Panc1 (cell line): Measurements from ENCODE around the gene MYL12A. TPM values are rescaled to one million over a fixed set of nuclear protein-coding genes. Genes with fewer than 3 reads are reported as not detected.

Experiments used
- ATAC-seq: fragments of 200-7000 bp; cut with Tn5 transposase; 2 replicates; pipeline ENCODE4 v1.9.1; 2020; ENCODE audit warnings: mild to moderate bottlenecking, moderate library complexity
- BruUV-seq: library from RNA; stranded (reverse); fragments of 400-500 nt; replicated peaks from 2 replicates; lab custom pipeline; 2021; lab: Mats Ljungman, UMichigan
- CTCF ChIA-PET: fragments of 300-600 bp; sonication (Branson Sonifier 250); formaldehyde crosslinking; loops from one replicate; lab custom pipeline; 2022; ENCODE audit warnings: antibody characterized with exemption; lab: Charles Lee
- POLR2A ChIA-PET: fragments of 300-600 bp; sonication (Branson Sonifier 250); formaldehyde crosslinking; loops from one replicate; lab custom pipeline; 2022; ENCODE audit warnings: antibody characterized with exemption; lab: Charles Lee
- DNase-seq: peaks from one replicate; pipeline ENCODE4 v3.0.0-alpha.2; 2010; ENCODE audit warnings: low read depth, low spot score
- H3K27ac ChIP-seq: 2 replicates; pipeline ENCODE4 v1.5.1; 2011; ENCODE audit warnings: mild to moderate bottlenecking, low read length, inconsistent platforms
- H3K27me3 ChIP-seq: fragments of 200-500 bp; sonication (Bioruptor generic); 2 replicates; pipeline ENCODE4 v1.6.0; 2014; ENCODE audit warnings: low read length, inconsistent platforms; ENCODE audit not compliant: control insufficient read depth, insufficient read depth
- H3K36me3 ChIP-seq: fragments of 200-500 bp; sonication (Bioruptor generic); 2 replicates; pipeline ENCODE4 v1.5.1; 2014; ENCODE audit warnings: inconsistent platforms, mild to moderate bottlenecking, low read length, moderate library complexity; ENCODE audit not compliant: control insufficient read depth, insufficient read depth
- H3K4me1 ChIP-seq: 2 replicates; pipeline ENCODE4 v1.5.1; 2011; ENCODE audit warnings: inconsistent platforms, mild to moderate bottlenecking, low read length, moderate library complexity; ENCODE audit not compliant: control insufficient read depth, insufficient read depth
- H3K4me3 ChIP-seq, 2 experiments: 2 replicates each; pipeline ENCODE4 v1.5.1; 2011 to 2012; ENCODE audit warnings: low read depth in 2 of 2, low read length in 2 of 2, mild to moderate bottlenecking in 2 of 2, inconsistent platforms in 1 of 2, moderate library complexity in 1 of 2
- H3K9me3 ChIP-seq: fragments of 200-500 bp; sonication (Bioruptor generic); 2 replicates; pipeline ENCODE4 v1.5.1; 2014; ENCODE audit warnings: low read depth, mild to moderate bottlenecking, inconsistent platforms, low read length, moderate library complexity; ENCODE audit not compliant: control insufficient read depth, insufficient read depth
- POLR2AphosphoS5 ChIP-seq: IDR thresholded peaks from 2 replicates; pipeline ENCODE4 v1.6.1; 2012; ENCODE audit warnings: mild to moderate bottlenecking, low read depth, low read length, moderate library complexity
- SIN3A ChIP-seq: IDR thresholded peaks from 2 replicates; pipeline ENCODE4 v1.6.1; 2012; ENCODE audit warnings: low read depth, mild to moderate bottlenecking, low read length, moderate library complexity, borderline replicate concordance; ENCODE audit not compliant: insufficient read depth
- TCF7L2 ChIP-seq: IDR thresholded peaks from 2 replicates; pipeline ENCODE4 v1.6.1; 2011; ENCODE audit warnings: mild to moderate bottlenecking, low read depth, low read length, inconsistent platforms
- in situ Hi-C: cut with HindIII; loops from 2 replicates; pipeline ENCODE4 v1.10.0; 2016; ENCODE audit warnings: low sequenced_read_pairs, low pct_unique_long_range_greater_than_20kb
- intact Hi-C: fragments of 100-400 bp; cut with micrococcal nuclease; formaldehyde crosslinking; loops from one replicate; pipeline ENCODE4 v1.10.0; 2022; ENCODE audit not compliant: unreplicated experiment
- total RNA-seq: library from RNA; stranded (reverse); gene quantifications from one replicate; pipeline ENCODE4 v1.2.1, GENCODE V29; 2021; ENCODE audit not compliant: unreplicated experiment
- TF ChIP-seq, protein P1 (sequence below): fragments of 450-650 bp; IDR thresholded peaks from 2 replicates; pipeline ENCODE4 v1.5.1; 2017; ENCODE audit warnings: mild to moderate bottlenecking
- TF ChIP-seq, protein P2 (sequence below), 2 experiments: IDR thresholded peaks; 2 replicates each; pipeline ENCODE4 v1.6.1; 2011 to 2012; ENCODE audit warnings: low read depth in 2 of 2, control low read depth in 1 of 2, low read length in 1 of 2, mild to moderate bottlenecking in 1 of 2, moderate library complexity in 1 of 2; ENCODE audit not compliant: insufficient read depth in 1 of 2

Gene MYL12A
- total RNA-seq, 1 experiment from 2014 or later: 489 TPM

DNA sequence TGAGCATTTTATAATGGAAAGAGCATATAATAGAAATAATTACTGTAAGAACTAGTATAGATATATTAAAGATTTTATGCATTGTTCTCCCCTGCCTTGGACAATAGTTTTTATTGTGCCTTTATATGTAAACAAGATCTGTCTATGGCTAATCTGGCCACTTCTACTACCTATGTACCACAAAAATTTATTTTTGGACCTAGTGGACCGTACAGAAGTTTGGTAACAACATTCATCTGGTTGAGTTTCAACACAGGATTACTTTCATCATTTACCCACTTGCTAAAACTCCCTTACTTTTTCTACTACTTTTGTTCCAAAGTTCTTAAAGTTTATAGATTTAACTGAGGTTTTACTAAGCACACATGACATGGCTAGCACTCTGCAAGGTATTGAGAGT, 14.6 kb upstream of the MYL12A start:
- Histone ChIP-seq H3K27me3 (no peaks in the 10 kb centered on the region), H3K4me1 (no peaks in the 10 kb centered on the region), H3K9me3 (no peaks in the 10 kb centered on the region), H3K4me3 (no peak overlapping the region), H3K36me3 (no peaks in the 10 kb centered on the region), H3K27ac (no peak overlapping the region)
- in situ Hi-C loops (no loop called here), intact Hi-C loops (no loop called here)
- no TSS peak for BruUV-seq
- DNase-seq: no peak
- ChIA-PET CTCF (no interaction called here), POLR2A (no interaction called here)
- ATAC-seq: no peak
- TF ChIP-seq, protein P1, sequence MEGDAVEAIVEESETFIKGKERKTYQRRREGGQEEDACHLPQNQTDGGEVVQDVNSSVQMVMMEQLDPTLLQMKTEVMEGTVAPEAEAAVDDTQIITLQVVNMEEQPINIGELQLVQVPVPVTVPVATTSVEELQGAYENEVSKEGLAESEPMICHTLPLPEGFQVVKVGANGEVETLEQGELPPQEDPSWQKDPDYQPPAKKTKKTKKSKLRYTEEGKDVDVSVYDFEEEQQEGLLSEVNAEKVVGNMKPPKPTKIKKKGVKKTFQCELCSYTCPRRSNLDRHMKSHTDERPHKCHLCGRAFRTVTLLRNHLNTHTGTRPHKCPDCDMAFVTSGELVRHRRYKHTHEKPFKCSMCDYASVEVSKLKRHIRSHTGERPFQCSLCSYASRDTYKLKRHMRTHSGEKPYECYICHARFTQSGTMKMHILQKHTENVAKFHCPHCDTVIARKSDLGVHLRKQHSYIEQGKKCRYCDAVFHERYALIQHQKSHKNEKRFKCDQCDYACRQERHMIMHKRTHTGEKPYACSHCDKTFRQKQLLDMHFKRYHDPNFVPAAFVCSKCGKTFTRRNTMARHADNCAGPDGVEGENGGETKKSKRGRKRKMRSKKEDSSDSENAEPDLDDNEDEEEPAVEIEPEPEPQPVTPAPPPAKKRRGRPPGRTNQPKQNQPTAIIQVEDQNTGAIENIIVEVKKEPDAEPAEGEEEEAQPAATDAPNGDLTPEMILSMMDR: no peak

DNA sequence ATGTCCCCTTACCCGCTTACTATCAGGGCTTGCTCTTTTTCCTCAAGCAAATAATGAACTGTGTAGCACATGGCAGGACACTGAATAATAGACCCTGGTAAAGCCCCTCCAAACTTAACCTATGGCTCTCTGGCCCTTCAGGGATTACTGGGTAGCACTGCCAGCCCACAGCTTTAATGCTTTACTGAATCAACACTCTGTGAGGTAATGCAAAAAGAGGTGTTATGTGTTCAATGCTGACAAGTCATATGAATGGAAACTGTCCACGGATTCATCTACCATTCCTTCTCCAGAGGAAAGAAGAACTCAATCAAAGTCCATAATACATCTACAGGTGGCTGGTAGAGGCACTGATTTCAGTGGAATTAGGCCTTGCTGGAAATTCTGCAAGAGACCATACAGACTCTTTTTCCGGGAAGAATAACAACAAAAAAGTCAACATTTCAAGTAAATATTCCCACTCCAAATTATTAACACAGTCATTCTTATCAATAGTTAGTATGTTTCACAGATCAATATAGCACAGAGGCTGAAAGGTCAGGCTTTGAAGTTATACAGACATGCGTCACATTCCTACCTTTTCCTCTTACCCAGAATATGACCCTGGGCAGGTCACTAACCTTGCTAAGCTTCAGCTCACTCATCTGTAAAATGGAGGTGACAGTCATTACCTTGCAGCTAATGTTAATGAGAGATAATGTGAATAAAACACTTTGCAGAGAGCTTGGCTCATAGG, 14.0 kb upstream of the MYL12A start:
- no TSS peak for BruUV-seq
- ChIA-PET POLR2A (no interaction called here), CTCF (no interaction called here)
- ATAC-seq: no peak
- Histone ChIP-seq H3K27me3 (no peaks in the 10 kb centered on the region), H3K36me3 (no peaks in the 10 kb centered on the region), H3K27ac (no peak overlapping the region), H3K4me3 (no peak overlapping the region), H3K9me3 (no peaks in the 10 kb centered on the region), H3K4me1 (no peaks in the 10 kb centered on the region)
- in situ Hi-C loops (no loop called here), intact Hi-C loops (no loop called here)
- DNase-seq: no peak
- TF ChIP-seq SIN3A (no peak), TCF7L2 (no peak)

DNA sequence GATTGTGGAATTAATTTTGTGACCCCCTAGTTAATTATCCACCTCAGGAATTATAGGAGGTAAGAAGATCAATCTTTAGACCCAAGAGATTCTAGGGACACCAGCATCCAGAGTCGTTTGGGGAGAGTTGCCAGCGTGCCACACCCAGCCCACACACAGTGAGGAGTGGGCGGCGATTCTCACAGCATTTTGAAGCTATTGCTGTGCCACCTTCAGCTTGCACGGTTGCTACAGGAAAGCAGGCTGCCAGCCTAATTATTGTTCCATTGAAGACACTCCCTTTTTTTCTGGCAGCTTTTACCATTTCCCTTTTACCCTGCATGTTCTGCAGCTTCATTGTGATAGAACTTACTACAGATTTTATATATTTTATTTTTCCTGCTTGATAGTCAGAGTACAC, 13.1 kb upstream of the MYL12A start:
- no peaks in the 10 kb centered on the region for H3K9me3 ChIP-seq
- H3K27ac ChIP-seq: no peak overlapping the region
- ChIA-PET CTCF (no interaction called here), POLR2A (no interaction called here)
- H3K4me3 ChIP-seq: no peak overlapping the region
- no peaks in the 10 kb centered on the region for H3K36me3 ChIP-seq
- no peaks in the 10 kb centered on the region for H3K27me3 ChIP-seq
- DNase-seq (no peak), ATAC-seq (no peak)
- BruUV-seq: no TSS peak
- in situ Hi-C loops: no loop called here
- TF ChIP-seq SIN3A (no peak), TCF7L2 (no peak), POLR2AphosphoS5 (no peak)
- TF ChIP-seq, protein P2, sequence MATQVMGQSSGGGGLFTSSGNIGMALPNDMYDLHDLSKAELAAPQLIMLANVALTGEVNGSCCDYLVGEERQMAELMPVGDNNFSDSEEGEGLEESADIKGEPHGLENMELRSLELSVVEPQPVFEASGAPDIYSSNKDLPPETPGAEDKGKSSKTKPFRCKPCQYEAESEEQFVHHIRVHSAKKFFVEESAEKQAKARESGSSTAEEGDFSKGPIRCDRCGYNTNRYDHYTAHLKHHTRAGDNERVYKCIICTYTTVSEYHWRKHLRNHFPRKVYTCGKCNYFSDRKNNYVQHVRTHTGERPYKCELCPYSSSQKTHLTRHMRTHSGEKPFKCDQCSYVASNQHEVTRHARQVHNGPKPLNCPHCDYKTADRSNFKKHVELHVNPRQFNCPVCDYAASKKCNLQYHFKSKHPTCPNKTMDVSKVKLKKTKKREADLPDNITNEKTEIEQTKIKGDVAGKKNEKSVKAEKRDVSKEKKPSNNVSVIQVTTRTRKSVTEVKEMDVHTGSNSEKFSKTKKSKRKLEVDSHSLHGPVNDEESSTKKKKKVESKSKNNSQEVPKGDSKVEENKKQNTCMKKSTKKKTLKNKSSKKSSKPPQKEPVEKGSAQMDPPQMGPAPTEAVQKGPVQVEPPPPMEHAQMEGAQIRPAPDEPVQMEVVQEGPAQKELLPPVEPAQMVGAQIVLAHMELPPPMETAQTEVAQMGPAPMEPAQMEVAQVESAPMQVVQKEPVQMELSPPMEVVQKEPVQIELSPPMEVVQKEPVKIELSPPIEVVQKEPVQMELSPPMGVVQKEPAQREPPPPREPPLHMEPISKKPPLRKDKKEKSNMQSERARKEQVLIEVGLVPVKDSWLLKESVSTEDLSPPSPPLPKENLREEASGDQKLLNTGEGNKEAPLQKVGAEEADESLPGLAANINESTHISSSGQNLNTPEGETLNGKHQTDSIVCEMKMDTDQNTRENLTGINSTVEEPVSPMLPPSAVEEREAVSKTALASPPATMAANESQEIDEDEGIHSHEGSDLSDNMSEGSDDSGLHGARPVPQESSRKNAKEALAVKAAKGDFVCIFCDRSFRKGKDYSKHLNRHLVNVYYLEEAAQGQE (IDR thresholded peaks at IDR 0.05; ENCODE audit: insufficient read depth in 1 of 2, low read depth in 2 of 2, low read length in 1 of 2): no peak
- TF ChIP-seq, protein P1: no peak
- intact Hi-C loops: no loop called here
- no peaks in the 10 kb centered on the region for H3K4me1 ChIP-seq
